IPS DF 4.7 (cell line): ENCODE measurements around the gene PAM16.
"Not testable (repeated sequence)": the region's sequence is repeated elsewhere in the genome, so short reads cannot be mapped to it uniquely, and the experiment has no call there.

Source experiments
- DNase-seq: peaks from one replicate; pipeline ENCODE4 v3.0.0-alpha.2; 2013; ENCODE audit warnings: low spot score; ENCODE audit errors: extremely low read depth

The PAM16 gene

GRCh38 chr16:4336701-4337539, 14.2 kb downstream of the PAM16 start:
- DNase-seq = no peak

GRCh38 chr16:4334724-4335495, 16.2 kb downstream of the PAM16 start:
- DNase-seq = no peak

GRCh38 chr16:4333714-4334113, 17.4 kb downstream of the PAM16 start:
- not testable (repeated sequence) for DNase-seq

- no peak for DNase-seq
Measured at GRCh38 chr16:4333308-4333638, 17.8 kb downstream of the PAM16 start.

- no peak for DNase-seq
Measured at GRCh38 chr16:4332623-4333307, 18.4 kb downstream of the PAM16 start.

GRCh38 chr16:4332083-4332482, 19.0 kb downstream of the PAM16 start:
- DNase-seq = no peak

GRCh38 chr16:4330277-4330874, 20.7 kb downstream of the PAM16 start:
- no peak for DNase-seq

GRCh38 chr16:4328782-4329775, 22.0 kb downstream of the PAM16 start:
- no peak for DNase-seq

- DNase-seq = no peak
Measured at GRCh38 chr16:4328046-4328781, 22.9 kb downstream of the PAM16 start.

GRCh38 chr16:4327386-4328045, 23.6 kb downstream of the PAM16 start:
- DNase-seq = no peak

GRCh38 chr16:4325253-4325758, 25.8 kb downstream of the PAM16 start:
- DNase-seq = no peak

GRCh38 chr16:4324492-4325252, 26.4 kb downstream of the PAM16 start:
- no peak for DNase-seq

GRCh38 chr16:4323845-4324488, 27.2 kb downstream of the PAM16 start:
- DNase-seq = no peak

GRCh38 chr16:4323071-4323844, 27.9 kb downstream of the PAM16 start:
- DNase-seq = no peak

- no peak for DNase-seq
Measured at GRCh38 chr16:4322121-4323052, 28.7 kb downstream of the PAM16 start.
